ENCODE data around the gene ADORA3.

DNA sequence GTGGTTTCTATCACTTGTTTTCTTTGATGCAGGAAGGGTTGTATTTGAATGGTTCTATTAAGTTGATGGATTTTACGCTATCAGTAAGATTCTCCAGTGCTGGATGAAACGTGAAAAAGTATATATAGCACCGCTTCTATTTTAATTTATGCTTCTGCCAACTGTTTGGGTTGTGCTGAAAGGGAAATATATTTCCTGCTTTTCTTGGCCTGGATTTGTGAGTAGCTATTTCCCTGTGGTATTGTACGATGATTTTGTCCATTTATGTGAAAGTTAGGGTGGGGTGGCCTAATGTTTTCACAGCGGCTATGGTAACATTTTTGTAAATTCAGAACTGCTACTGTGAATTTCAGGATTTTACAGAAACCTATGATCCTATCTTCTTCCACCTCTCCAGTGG lies 29.3 kb downstream of the ADORA3 start:
- TF ChIP-seq, protein P1, sequence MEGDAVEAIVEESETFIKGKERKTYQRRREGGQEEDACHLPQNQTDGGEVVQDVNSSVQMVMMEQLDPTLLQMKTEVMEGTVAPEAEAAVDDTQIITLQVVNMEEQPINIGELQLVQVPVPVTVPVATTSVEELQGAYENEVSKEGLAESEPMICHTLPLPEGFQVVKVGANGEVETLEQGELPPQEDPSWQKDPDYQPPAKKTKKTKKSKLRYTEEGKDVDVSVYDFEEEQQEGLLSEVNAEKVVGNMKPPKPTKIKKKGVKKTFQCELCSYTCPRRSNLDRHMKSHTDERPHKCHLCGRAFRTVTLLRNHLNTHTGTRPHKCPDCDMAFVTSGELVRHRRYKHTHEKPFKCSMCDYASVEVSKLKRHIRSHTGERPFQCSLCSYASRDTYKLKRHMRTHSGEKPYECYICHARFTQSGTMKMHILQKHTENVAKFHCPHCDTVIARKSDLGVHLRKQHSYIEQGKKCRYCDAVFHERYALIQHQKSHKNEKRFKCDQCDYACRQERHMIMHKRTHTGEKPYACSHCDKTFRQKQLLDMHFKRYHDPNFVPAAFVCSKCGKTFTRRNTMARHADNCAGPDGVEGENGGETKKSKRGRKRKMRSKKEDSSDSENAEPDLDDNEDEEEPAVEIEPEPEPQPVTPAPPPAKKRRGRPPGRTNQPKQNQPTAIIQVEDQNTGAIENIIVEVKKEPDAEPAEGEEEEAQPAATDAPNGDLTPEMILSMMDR (IDR thresholded peaks at IDR 0.05; ENCODE audit: extremely low read depth in 1 of 2, insufficient read depth in 1 of 2, low read depth in 1 of 2, low read length in 2 of 2) = no peak
- no peak for TF ChIP-seq POLR2AphosphoS5 (IDR thresholded peaks at IDR 0.05; ENCODE audit: insufficient read depth, low read depth, low read length)
- no peak for TF ChIP-seq POLR2A (IDR thresholded peaks at IDR 0.05; ENCODE audit: low read depth, low read length)
- no peak for TF ChIP-seq EZH2 (IDR thresholded peaks at IDR 0.05; ENCODE audit: borderline replicate concordance, low read depth, low read length, severe bottlenecking)
- TF ChIP-seq, protein P2, sequence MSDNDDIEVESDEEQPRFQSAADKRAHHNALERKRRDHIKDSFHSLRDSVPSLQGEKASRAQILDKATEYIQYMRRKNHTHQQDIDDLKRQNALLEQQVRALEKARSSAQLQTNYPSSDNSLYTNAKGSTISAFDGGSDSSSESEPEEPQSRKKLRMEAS (IDR thresholded peaks at IDR 0.05; ENCODE audit: insufficient read depth, insufficient read length) = no peak
- TF ChIP-seq FOS (IDR thresholded peaks at IDR 0.05; ENCODE audit: borderline replicate concordance, insufficient read depth, low read length) = no peak
- TF ChIP-seq MYC (IDR thresholded peaks at IDR 0.05; ENCODE audit: low read depth, low read length) = no peak
- no peak for TF ChIP-seq GATA2 (IDR thresholded peaks at IDR 0.05; ENCODE audit: insufficient read depth, insufficient read length, low read depth, low read length)
